ENCODE data around the gene HYOU1. TPM values are rescaled to one million over a fixed set of nuclear protein-coding genes. Genes with fewer than 3 reads are reported as not detected.

HYOU1 gene
- total and polyA plus RNA-seq, 2 experiments from 2014 or later: 48.2 to 229 TPM

DNA sequence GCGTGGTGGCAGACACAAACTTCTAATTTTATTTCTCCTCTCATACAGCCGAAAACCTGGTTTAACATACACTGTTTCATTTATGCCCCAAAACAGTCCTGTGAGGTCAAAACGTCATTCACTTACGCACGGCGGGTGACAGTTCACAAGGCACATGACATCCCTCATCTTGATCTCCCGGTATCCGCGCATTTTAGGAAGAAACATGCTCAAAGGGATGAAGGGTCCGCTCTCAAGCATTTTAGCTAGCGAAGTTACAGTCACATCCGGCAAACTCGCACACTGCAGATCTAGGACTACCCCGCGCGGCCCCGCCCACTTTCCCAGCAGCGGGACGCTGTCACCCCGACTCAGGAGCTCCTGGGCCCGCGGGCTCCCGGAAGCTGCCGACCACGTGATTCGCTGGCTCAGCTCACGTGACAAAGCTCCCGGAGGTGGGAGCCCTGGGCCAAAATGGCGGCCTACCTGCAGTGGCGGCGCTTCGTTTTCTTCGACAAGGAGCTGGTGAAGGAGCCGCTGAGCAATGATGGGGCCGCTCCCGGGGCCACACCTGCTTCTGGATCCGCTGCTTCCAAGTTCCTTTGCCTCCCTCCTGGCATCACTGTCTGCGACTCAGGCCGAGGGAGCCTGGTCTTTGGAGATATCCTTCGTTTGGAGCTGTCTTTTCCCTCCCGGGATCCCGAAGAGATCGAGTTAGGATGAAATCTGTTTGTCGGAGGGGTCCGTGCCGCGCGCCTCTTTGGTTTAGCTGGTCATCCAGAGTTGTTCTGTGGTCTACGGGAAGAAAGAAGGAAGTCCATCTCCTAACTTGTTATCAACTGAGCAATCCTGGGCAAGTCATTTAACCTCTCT, 10.6 kb upstream of the HYOU1 start, which contains the start of gene VPS11:
Gene VPS11 (plus strand): TSS at position 448 of the 852 bp plus-strand sequence. CDS start 6 bp downstream, at position 454.
- Histone ChIP-seq H3K27me3 (ENCODE audit: insufficient read depth) (no peaks in the 10 kb centered on the region), H3K4me3 (peak within 1 kb of the TSS; percentile 94), H3K27ac (ENCODE audit: low read depth) (peak within 1 kb of the TSS; percentile 91), H2AFZ (peak within 1 kb of the TSS; percentile 97), H4K20me1 (replicated peaks; ENCODE audit: insufficient read depth) (0 out of 2 replicates have a peak, but pooled peaks cover 6% of the 10 kb centered on the region), H3K4me1 (ENCODE audit: insufficient read depth) (no peaks in the 10 kb centered on the region), H3K79me2 (replicated peaks; ENCODE audit: insufficient read depth) (peaks cover 17% of the 10 kb centered on the region), H3K36me3 (ENCODE audit: insufficient read depth) (peaks cover 12% of the 10 kb centered on the region; the same call in 1 of the 2 replicates), H3K4me2 (peak within 1 kb of the TSS; percentile 88), H3F3A (replicated peaks; ENCODE audit: low read depth) (peaks cover 7% of the 10 kb centered on the region; the same call in 1 of the 2 replicates), H3K9me2 (ENCODE audit: insufficient read depth) (no peaks in the 10 kb centered on the region)
- DNase-seq (ENCODE audit: low spot score) (peak; percentile 99), ATAC-seq (peak; percentile 98)
- Mint-ChIP-seq H3K27ac (peak within 1 kb of the TSS; percentile 89), H3K27me3 (ENCODE audit: insufficient read depth, low read depth, poor library complexity) (peaks cover 8% of the 10 kb centered on the region), H3K36me3 (ENCODE audit: low read depth) (peaks cover 19% of the 10 kb centered on the region), H3K4me3 (peak within 1 kb of the TSS; percentile 99), H3K9me3 (no peaks in the 10 kb centered on the region), H3K4me1 (peaks cover 6% of the 10 kb centered on the region; the same call in 2 of the 3 replicates)
- TF ChIP-seq, protein P1, sequence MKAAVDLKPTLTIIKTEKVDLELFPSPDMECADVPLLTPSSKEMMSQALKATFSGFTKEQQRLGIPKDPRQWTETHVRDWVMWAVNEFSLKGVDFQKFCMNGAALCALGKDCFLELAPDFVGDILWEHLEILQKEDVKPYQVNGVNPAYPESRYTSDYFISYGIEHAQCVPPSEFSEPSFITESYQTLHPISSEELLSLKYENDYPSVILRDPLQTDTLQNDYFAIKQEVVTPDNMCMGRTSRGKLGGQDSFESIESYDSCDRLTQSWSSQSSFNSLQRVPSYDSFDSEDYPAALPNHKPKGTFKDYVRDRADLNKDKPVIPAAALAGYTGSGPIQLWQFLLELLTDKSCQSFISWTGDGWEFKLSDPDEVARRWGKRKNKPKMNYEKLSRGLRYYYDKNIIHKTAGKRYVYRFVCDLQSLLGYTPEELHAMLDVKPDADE (IDR thresholded peaks at IDR 0.05): peak; percentile 58
- no peak for TF ChIP-seq CREB1 (CRISPR knock-in tag; IDR thresholded peaks at IDR 0.05; ENCODE audit: low read depth)
- TF ChIP-seq ZNF331 (CRISPR knock-in tag; IDR thresholded peaks at IDR 0.05; ENCODE audit: low read depth): no peak
- TF ChIP-seq STAT1 (IDR thresholded peaks at IDR 0.05; ENCODE audit: unreplicated experiment): no peak
- TF ChIP-seq NANOG (IDR thresholded peaks at IDR 0.05; ENCODE audit: borderline replicate concordance): no peak
- no peak for TF ChIP-seq ZNF114 (CRISPR knock-in tag; IDR thresholded peaks at IDR 0.05)
- TF ChIP-seq, protein P2, sequence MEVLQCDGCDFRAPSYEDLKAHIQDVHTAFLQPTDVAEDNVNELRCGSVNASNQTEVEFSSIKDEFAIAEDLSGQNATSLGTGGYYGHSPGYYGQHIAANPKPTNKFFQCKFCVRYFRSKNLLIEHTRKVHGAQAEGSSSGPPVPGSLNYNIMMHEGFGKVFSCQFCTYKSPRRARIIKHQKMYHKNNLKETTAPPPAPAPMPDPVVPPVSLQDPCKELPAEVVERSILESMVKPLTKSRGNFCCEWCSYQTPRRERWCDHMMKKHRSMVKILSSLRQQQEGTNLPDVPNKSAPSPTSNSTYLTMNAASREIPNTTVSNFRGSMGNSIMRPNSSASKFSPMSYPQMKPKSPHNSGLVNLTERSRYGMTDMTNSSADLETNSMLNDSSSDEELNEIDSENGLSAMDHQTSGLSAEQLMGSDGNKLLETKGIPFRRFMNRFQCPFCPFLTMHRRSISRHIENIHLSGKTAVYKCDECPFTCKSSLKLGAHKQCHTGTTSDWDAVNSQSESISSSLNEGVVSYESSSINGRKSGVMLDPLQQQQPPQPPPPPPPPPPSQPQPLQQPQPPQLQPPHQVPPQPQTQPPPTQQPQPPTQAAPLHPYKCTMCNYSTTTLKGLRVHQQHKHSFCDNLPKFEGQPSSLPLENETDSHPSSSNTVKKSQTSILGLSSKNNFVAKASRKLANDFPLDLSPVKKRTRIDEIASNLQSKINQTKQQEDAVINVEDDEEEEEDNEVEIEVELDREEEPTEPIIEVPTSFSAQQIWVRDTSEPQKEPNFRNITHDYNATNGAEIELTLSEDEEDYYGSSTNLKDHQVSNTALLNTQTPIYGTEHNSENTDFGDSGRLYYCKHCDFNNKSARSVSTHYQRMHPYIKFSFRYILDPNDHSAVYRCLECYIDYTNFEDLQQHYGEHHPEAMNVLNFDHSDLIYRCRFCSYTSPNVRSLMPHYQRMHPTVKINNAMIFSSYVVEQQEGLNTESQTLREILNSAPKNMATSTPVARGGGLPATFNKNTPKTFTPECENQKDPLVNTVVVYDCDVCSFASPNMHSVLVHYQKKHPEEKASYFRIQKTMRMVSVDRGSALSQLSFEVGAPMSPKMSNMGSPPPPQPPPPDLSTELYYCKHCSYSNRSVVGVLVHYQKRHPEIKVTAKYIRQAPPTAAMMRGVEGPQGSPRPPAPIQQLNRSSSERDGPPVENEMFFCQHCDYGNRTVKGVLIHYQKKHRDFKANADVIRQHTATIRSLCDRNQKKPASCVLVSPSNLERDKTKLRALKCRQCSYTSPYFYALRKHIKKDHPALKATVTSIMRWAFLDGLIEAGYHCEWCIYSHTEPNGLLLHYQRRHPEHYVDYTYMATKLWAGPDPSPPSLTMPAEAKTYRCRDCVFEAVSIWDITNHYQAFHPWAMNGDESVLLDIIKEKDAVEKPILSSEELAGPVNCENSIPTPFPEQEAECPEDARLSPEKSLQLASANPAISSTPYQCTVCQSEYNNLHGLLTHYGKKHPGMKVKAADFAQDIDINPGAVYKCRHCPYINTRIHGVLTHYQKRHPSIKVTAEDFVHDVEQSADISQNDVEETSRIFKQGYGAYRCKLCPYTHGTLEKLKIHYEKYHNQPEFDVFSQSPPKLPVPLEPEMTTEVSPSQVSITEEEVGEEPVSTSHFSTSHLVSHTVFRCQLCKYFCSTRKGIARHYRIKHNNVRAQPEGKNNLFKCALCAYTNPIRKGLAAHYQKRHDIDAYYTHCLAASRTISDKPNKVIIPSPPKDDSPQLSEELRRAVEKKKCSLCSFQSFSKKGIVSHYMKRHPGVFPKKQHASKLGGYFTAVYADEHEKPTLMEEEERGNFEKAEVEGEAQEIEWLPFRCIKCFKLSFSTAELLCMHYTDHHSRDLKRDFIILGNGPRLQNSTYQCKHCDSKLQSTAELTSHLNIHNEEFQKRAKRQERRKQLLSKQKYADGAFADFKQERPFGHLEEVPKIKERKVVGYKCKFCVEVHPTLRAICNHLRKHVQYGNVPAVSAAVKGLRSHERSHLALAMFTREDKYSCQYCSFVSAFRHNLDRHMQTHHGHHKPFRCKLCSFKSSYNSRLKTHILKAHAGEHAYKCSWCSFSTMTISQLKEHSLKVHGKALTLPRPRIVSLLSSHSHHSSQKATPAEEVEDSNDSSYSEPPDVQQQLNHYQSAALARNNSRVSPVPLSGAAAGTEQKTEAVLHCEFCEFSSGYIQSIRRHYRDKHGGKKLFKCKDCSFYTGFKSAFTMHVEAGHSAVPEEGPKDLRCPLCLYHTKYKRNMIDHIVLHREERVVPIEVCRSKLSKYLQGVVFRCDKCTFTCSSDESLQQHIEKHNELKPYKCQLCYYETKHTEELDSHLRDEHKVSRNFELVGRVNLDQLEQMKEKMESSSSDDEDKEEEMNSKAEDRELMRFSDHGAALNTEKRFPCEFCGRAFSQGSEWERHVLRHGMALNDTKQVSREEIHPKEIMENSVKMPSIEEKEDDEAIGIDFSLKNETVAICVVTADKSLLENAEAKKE (CRISPR knock-in tag; IDR thresholded peaks at IDR 0.05): no peak
- TF ChIP-seq EZH2phosphoT487 (IDR thresholded peaks at IDR 0.05; ENCODE audit: unreplicated experiment): no peak
- TF ChIP-seq JUNB (IDR thresholded peaks at IDR 0.05; ENCODE audit: unreplicated experiment): no peak
- TF ChIP-seq, protein P3, sequence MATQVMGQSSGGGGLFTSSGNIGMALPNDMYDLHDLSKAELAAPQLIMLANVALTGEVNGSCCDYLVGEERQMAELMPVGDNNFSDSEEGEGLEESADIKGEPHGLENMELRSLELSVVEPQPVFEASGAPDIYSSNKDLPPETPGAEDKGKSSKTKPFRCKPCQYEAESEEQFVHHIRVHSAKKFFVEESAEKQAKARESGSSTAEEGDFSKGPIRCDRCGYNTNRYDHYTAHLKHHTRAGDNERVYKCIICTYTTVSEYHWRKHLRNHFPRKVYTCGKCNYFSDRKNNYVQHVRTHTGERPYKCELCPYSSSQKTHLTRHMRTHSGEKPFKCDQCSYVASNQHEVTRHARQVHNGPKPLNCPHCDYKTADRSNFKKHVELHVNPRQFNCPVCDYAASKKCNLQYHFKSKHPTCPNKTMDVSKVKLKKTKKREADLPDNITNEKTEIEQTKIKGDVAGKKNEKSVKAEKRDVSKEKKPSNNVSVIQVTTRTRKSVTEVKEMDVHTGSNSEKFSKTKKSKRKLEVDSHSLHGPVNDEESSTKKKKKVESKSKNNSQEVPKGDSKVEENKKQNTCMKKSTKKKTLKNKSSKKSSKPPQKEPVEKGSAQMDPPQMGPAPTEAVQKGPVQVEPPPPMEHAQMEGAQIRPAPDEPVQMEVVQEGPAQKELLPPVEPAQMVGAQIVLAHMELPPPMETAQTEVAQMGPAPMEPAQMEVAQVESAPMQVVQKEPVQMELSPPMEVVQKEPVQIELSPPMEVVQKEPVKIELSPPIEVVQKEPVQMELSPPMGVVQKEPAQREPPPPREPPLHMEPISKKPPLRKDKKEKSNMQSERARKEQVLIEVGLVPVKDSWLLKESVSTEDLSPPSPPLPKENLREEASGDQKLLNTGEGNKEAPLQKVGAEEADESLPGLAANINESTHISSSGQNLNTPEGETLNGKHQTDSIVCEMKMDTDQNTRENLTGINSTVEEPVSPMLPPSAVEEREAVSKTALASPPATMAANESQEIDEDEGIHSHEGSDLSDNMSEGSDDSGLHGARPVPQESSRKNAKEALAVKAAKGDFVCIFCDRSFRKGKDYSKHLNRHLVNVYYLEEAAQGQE (IDR thresholded peaks at IDR 0.05; ENCODE audit: unreplicated experiment): no peak
- TF ChIP-seq POLR2AphosphoS5 (IDR thresholded peaks at IDR 0.05; ENCODE audit: low read depth): peak; percentile 69
